ENCODE data around the gene PEPD. TPM values are rescaled to one million over a fixed set of nuclear protein-coding genes. Genes with fewer than 3 reads are reported as not detected.

Gene PEPD
- total RNA-seq, 2 donors from 2014 or later = 18.7 to 25.7 TPM

- Mint-ChIP-seq H3K4me3 (no peak overlapping the region), H3K36me3 (no peaks in the 10 kb centered on the region), H3K27me3 (peaks cover 5 to 11% of the 10 kb centered on the region in 2 donors), H3K9me3 (no peaks in the 10 kb centered on the region), H3K4me1 (ENCODE audit: low read depth in 2 of 2) (no peaks in the 10 kb centered on the region), H3K27ac (no peak overlapping the region)
- DNase-seq (ENCODE audit: low spot score) (no peak), ATAC-seq (no peak)
These were observed 8.7 kb upstream of the PEPD start for GRCh38 chr19:33530296-33530695.

DNA sequence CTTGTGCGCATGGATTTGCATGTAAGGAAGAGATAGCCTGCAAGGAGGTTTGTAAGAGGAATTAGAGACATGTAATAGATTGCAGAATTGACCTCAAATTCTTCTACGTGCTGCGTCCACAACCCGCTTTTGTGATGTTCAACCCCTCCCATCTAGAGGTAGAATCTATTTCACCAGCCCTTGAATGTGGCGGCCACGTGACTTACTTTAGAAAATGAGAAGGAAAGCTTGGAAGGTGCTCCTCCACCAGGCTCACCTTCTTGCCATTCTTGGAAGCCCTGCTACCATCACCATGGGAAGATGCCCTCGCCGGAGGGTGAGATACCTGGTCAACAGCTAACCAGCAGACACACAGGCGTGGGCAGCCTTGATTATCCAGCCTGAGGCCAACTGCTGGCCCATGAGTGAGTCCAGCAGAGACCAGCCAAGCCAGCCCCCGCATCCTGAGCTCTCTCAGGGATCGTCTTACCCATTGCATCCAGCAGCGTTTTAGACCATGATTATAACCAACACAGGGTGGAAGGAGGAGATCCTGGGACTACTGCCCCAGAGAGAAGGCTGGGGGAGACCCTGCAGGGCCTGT lies 7.6 kb upstream of the PEPD start:
- ATAC-seq = no peak
- H3K4me1 Mint-ChIP-seq (ENCODE audit: low read depth in 2 of 2) = no peaks in the 10 kb centered on the region
- H3K27ac Mint-ChIP-seq = no peak overlapping the region
- no peak overlapping the region for H3K4me3 Mint-ChIP-seq
- DNase-seq (ENCODE audit: low spot score) = no peak
- H3K9me3 Mint-ChIP-seq = no peaks in the 10 kb centered on the region
- peaks cover 0 to 8% of the 10 kb centered on the region in 2 donors for H3K27me3 Mint-ChIP-seq
- no peaks in the 10 kb centered on the region for H3K36me3 Mint-ChIP-seq

DNA sequence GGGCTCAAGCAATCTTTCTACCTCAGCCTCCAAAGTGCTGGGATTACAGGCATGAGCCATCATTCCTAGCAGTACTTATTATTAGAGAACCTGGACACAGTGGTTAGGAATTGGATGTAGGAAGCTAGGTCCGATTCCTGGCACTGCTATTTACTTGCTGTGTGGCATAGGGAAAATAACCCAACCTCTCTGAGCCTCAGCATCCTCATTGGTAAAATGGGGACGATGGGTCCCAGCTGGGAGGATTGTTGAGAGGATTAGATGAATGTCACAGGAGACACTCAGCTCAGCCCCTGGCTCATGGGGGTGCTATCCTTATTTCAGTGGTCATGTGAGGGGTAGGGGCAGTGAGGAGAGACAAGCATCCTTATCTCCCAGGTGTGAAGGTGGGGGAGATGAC lies 6.8 kb upstream of the PEPD start:
- Mint-ChIP-seq H3K36me3 (no peaks in the 10 kb centered on the region), H3K4me1 (ENCODE audit: low read depth in 2 of 2) (no peaks in the 10 kb centered on the region), H3K27me3 (peaks cover 0 to 6% of the 10 kb centered on the region in 2 donors), H3K4me3 (no peak overlapping the region), H3K9me3 (no peaks in the 10 kb centered on the region), H3K27ac (no peak overlapping the region)
- DNase-seq (ENCODE audit: low spot score) = no peak
- ATAC-seq = no peak

DNA sequence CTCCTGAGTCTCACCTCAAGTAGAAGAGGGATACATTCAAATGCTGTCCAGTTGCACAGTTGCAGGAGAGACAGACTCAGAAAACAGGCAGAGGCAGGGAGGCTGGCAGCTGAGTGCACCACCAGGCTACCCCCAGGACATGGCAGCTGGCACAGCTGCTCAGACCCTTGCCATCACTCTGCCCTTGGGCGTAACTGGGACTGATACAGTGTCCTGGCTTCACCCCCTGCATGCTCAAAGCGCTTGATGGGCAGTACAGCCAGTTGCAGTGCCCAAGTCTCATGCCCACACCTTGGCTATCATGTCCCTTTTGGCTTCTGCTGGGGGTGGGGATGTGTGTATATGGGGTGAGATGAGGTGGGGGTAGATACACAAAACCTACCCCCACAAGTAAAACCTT lies 5.5 kb upstream of the PEPD start:
- no peak overlapping the region for H3K4me3 Mint-ChIP-seq
- no peak overlapping the region for H3K27ac Mint-ChIP-seq
- no peak for ATAC-seq
- peaks cover 0 to 6% of the 10 kb centered on the region in 2 donors for H3K27me3 Mint-ChIP-seq
- no peak for DNase-seq (ENCODE audit: low spot score)
- H3K9me3 Mint-ChIP-seq = no peaks in the 10 kb centered on the region
- H3K4me1 Mint-ChIP-seq (ENCODE audit: low read depth in 2 of 2) = peaks cover 5% of the 10 kb centered on the region in 2 donors
- H3K36me3 Mint-ChIP-seq = no peaks in the 10 kb centered on the region

DNA sequence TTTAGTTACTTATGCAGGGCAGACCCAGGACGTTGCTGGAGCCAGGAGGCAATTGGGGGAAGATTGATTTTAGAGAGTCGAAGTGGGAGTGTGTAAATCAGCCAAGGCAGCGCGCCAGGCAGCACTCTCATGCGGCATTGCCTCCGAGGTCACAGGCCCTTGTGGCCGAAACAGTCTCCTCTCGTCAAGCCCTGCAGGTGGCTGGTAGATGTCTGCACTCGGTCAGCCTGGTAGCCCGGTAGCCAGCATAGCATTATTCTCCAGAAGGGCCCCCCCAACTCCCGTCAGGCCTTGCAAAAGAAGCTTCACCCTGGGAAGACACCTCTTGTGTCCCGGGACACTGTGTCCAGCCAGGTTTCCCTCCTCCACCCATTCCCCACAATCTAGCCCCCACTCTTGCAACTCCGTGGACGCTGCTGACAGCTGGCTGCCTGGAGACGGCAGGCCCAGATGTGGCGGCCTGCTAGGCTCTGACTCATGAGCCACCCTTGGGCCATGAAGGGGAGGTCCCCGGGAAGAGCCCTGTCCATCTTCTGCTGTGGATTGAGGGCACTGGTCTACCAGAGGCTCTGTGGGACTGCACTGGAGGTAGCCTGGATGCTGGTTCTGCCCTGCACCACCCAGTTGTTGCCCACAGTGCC lies 2.6 kb upstream of the PEPD start:
- Mint-ChIP-seq H3K36me3 (no peaks in the 10 kb centered on the region), H3K27me3 (peaks cover 0 to 3% of the 10 kb centered on the region in 2 donors), H3K4me1 (ENCODE audit: low read depth in 2 of 2) (peaks cover 17 to 20% of the 10 kb centered on the region in 2 donors), H3K9me3 (no peaks in the 10 kb centered on the region), H3K4me3 (no peak overlapping the region), H3K27ac (no peak overlapping the region)
- DNase-seq (ENCODE audit: low spot score) (no peak), ATAC-seq (no peak)

- ATAC-seq (no peak), DNase-seq (ENCODE audit: low spot score) (no peak)
- Mint-ChIP-seq H3K4me3 (no peak overlapping the region), H3K27ac (no peak overlapping the region), H3K36me3 (no peaks in the 10 kb centered on the region), H3K27me3 (peaks cover 0 to 3% of the 10 kb centered on the region in 2 donors), H3K4me1 (ENCODE audit: low read depth in 2 of 2) (peaks cover 20 to 21% of the 10 kb centered on the region in 2 donors), H3K9me3 (no peaks in the 10 kb centered on the region)
These were observed 1.6 kb upstream of the PEPD start for GRCh38 chr19:33523167-33523566.

- ATAC-seq (no peak), DNase-seq (ENCODE audit: low spot score) (no peak)
- H3K4me3 Mint-ChIP-seq = peak overlapping the region; percentile 94
- H3K27me3 Mint-ChIP-seq = peaks cover 0 to 3% of the 10 kb centered on the region in 2 donors
- no peaks in the 10 kb centered on the region for H3K9me3 Mint-ChIP-seq
- H3K27ac Mint-ChIP-seq = peak overlapping the region in 1 of 2 donors; percentile 59
- peaks cover 20 to 21% of the 10 kb centered on the region in 2 donors for H3K4me1 Mint-ChIP-seq (ENCODE audit: low read depth in 2 of 2)
- H3K36me3 Mint-ChIP-seq = no peaks in the 10 kb centered on the region
These were observed 726 bp upstream of the PEPD start for GRCh38 chr19:33522371-33522662.

- H3K27me3 Mint-ChIP-seq = no peaks in the 10 kb centered on the region
- peak overlapping the region; percentile 67 for H3K4me3 Mint-ChIP-seq
- DNase-seq (ENCODE audit: low spot score) (no peak), ATAC-seq (no peak)
- H3K4me1 Mint-ChIP-seq (ENCODE audit: low read depth in 2 of 2) = peaks cover 20 to 27% of the 10 kb centered on the region in 2 donors
- H3K9me3 Mint-ChIP-seq = no peaks in the 10 kb centered on the region
- peak overlapping the region; percentile 21 to 28 for H3K27ac Mint-ChIP-seq
- no peaks in the 10 kb centered on the region for H3K36me3 Mint-ChIP-seq
These were observed 629 bp downstream of the PEPD start for GRCh38 chr19:33520844-33521479.

- Mint-ChIP-seq H3K27me3 (no peaks in the 10 kb centered on the region), H3K9me3 (no peaks in the 10 kb centered on the region), H3K36me3 (no peaks in the 10 kb centered on the region), H3K4me3 (peak overlapping the region; percentile 67), H3K27ac (peak overlapping the region; percentile 21 to 28), H3K4me1 (ENCODE audit: low read depth in 2 of 2) (peaks cover 20 to 30% of the 10 kb centered on the region in 2 donors)
- ATAC-seq (no peak), DNase-seq (ENCODE audit: low spot score) (no peak)
These were observed 1.4 kb downstream of the PEPD start for GRCh38 chr19:33520048-33520643.

DNA sequence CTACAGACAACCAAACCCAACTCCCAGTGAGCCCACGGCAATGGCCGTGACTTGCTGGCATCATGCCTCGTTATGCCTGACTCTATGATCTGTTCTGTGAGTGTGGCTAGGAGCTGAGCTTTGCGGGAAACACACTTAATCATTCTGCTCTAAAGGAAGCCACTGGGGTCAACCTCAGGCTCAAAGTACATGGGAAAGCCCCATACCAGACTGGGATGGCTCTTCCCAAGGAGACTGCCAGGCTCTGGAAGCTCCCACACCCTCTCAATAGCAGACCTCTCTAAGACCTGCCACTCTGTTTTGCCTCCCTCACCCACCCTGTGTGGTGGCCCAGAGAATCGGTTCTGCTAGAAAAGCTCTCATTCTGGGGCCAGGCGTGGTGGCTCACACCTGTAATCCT lies 2.2 kb downstream of the PEPD start:
- H3K27ac Mint-ChIP-seq = no peak overlapping the region
- H3K4me3 Mint-ChIP-seq = no peak overlapping the region

GRCh38 chr19:33518541-33518940 lies 3.0 kb downstream of the PEPD start:
- no peak for DNase-seq (ENCODE audit: low spot score)
- peaks cover 32 to 45% of the 10 kb centered on the region in 2 donors for H3K4me1 Mint-ChIP-seq (ENCODE audit: low read depth in 2 of 2)
- H3K27ac Mint-ChIP-seq = no peak overlapping the region
- H3K4me3 Mint-ChIP-seq = peak overlapping the region; percentile 20
- H3K9me3 Mint-ChIP-seq = no peaks in the 10 kb centered on the region
- no peak for ATAC-seq
- no peaks in the 10 kb centered on the region for H3K36me3 Mint-ChIP-seq
- H3K27me3 Mint-ChIP-seq = no peaks in the 10 kb centered on the region

More for the DNA sequence above, 2.2 kb downstream of the PEPD start:
- no peak for ATAC-seq
- H3K36me3 Mint-ChIP-seq = no peaks in the 10 kb centered on the region
- H3K9me3 Mint-ChIP-seq = no peaks in the 10 kb centered on the region
- H3K4me1 Mint-ChIP-seq (ENCODE audit: low read depth in 2 of 2) = peaks cover 26 to 36% of the 10 kb centered on the region in 2 donors
- DNase-seq (ENCODE audit: low spot score) = no peak
- no peaks in the 10 kb centered on the region for H3K27me3 Mint-ChIP-seq

DNA sequence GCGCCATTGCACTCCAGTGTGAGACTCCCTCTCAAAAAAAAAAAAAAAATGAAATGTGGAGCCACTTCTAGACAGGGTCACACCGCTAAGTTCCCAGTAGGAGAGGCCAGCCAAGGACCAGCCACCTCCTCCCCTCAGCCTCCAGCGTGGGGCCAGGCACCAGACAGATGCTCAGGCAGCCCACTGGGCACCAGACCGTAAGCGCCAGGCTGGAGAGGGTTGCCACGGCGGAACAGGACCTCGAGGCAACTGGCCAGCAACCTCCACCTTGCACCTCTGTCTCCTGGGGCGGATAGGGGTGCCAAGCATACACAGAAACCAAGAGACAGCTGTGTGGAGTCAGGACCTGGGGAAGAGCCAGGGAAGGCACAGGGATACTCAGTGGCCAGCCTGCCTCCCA lies 3.7 kb downstream of the PEPD start:
- ATAC-seq = no peak
- H3K9me3 Mint-ChIP-seq = no peaks in the 10 kb centered on the region
- no peaks in the 10 kb centered on the region for H3K36me3 Mint-ChIP-seq
- peaks cover 32 to 51% of the 10 kb centered on the region in 2 donors for H3K4me1 Mint-ChIP-seq (ENCODE audit: low read depth in 2 of 2)
- no peak overlapping the region for H3K4me3 Mint-ChIP-seq
- no peak for DNase-seq (ENCODE audit: low spot score)
- H3K27ac Mint-ChIP-seq = no peak overlapping the region
- no peaks in the 10 kb centered on the region for H3K27me3 Mint-ChIP-seq

GRCh38 chr19:33515921-33516320 lies 5.7 kb downstream of the PEPD start:
- Mint-ChIP-seq H3K27ac (no peak overlapping the region), H3K36me3 (no peaks in the 10 kb centered on the region), H3K27me3 (no peaks in the 10 kb centered on the region), H3K9me3 (no peaks in the 10 kb centered on the region), H3K4me1 (ENCODE audit: low read depth in 2 of 2) (peaks cover 19 to 40% of the 10 kb centered on the region in 2 donors), H3K4me3 (no peak overlapping the region)
- no peak for DNase-seq (ENCODE audit: low spot score)
- ATAC-seq = no peak

- H3K4me3 Mint-ChIP-seq = peak overlapping the region; percentile 25
- H3K9me3 Mint-ChIP-seq = no peaks in the 10 kb centered on the region
- H3K36me3 Mint-ChIP-seq = no peaks in the 10 kb centered on the region
- DNase-seq (ENCODE audit: low spot score) = no peak
- peak in 1 of 2 donors; percentile 52 for ATAC-seq
- peak overlapping the region in 1 of 2 donors; percentile 68 for H3K27ac Mint-ChIP-seq
- no peaks in the 10 kb centered on the region for H3K27me3 Mint-ChIP-seq
- H3K4me1 Mint-ChIP-seq (ENCODE audit: low read depth in 2 of 2) = peaks cover 12 to 34% of the 10 kb centered on the region in 2 donors
These were observed 6.6 kb downstream of the PEPD start for GRCh38 chr19:33514885-33515551.
